Measurements from ENCODE around the gene HIVEP1.

Gene HIVEP1

DNA sequence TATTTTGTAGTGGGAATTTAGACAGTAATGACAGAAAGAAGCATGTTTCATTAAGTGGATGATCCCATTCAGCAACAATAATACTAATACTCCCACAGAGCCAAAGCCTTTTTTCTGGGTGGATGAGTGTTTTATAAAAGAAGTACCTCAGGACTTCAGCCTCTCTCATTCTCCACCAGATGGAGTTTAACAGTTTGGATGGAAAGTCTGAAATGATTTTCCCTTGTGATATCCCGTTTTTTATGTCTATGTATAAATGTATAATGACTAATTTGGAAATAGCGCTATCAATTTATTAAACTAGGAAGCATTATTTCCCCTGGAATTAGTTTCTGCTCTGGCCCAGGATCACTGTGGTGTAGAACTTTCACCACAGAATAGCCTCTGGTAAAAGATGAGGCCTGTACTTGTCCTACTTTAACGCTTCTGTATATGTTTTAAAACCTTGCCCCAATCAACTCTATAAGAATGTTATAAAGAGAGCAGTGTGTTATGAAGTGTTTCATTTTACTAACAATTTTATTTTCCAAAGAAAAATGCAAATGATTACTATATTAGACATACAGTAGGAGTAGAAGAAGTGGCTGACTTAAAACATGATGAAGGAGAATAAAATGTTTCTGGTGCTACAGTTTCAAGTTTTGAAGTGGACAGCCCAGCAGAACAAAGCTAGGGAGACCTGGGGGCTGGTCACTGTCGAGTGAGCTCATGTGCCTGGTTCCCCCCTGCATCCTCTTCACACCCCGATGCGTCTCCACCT lies 135.6 kb downstream of the HIVEP1 start:
- no peak overlapping the region for H3K4me3 ChIP-seq (ENCODE audit: low read depth, low read length)
- TF ChIP-seq, protein P1, sequence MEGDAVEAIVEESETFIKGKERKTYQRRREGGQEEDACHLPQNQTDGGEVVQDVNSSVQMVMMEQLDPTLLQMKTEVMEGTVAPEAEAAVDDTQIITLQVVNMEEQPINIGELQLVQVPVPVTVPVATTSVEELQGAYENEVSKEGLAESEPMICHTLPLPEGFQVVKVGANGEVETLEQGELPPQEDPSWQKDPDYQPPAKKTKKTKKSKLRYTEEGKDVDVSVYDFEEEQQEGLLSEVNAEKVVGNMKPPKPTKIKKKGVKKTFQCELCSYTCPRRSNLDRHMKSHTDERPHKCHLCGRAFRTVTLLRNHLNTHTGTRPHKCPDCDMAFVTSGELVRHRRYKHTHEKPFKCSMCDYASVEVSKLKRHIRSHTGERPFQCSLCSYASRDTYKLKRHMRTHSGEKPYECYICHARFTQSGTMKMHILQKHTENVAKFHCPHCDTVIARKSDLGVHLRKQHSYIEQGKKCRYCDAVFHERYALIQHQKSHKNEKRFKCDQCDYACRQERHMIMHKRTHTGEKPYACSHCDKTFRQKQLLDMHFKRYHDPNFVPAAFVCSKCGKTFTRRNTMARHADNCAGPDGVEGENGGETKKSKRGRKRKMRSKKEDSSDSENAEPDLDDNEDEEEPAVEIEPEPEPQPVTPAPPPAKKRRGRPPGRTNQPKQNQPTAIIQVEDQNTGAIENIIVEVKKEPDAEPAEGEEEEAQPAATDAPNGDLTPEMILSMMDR (IDR thresholded peaks at IDR 0.05; ENCODE audit: low read depth, low read length), result no peak

DNA sequence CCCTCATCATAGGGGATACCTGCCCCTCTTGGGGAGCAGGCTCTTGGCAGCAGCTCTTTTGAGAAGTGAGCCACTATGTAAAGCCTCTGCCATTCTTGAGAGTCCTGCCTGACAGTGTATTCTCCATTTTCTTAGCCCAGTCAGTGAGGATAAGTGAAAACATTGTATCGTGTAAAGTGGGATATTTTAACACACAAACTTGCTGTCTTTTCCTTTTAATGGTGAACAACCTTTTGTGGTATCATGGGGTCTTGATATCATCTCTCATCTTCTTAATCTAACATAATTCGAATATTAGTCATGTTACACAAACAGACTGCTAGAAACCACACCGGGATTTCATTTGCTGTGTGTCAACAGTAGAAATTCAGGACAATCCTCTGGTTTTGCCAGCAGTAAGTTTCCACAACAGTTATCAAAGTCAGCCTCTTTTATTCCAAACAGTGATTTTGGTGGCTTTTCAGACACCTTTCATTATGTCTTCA lies 136.2 kb downstream of the HIVEP1 start:
- no peak overlapping the region for H3K4me3 ChIP-seq (ENCODE audit: low read depth, low read length)
- TF ChIP-seq, protein P1 (IDR thresholded peaks at IDR 0.05; ENCODE audit: low read depth, low read length), result no peak

DNA sequence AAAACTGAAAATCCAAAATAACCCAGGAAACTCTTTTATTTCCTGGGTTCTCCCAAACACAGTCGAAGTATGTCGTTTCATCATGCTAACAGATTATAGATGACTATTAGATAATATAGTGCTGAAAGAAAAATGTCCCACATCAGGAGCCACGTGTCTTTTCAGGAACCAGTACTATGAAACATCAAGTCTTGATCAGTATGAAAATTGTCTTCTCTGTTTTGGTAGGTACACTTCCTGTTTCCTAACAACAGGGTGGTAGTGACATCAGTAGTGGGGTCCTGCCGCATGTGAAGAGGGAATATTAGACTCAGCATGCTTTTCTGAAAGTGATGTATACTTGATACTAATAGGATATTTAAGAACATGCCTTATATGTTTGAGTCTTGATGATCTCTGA lies 136.7 kb downstream of the HIVEP1 start:
- H3K4me3 ChIP-seq (ENCODE audit: low read depth, low read length), result no peak overlapping the region
- TF ChIP-seq, protein P1 (IDR thresholded peaks at IDR 0.05; ENCODE audit: low read depth, low read length), result no peak

DNA sequence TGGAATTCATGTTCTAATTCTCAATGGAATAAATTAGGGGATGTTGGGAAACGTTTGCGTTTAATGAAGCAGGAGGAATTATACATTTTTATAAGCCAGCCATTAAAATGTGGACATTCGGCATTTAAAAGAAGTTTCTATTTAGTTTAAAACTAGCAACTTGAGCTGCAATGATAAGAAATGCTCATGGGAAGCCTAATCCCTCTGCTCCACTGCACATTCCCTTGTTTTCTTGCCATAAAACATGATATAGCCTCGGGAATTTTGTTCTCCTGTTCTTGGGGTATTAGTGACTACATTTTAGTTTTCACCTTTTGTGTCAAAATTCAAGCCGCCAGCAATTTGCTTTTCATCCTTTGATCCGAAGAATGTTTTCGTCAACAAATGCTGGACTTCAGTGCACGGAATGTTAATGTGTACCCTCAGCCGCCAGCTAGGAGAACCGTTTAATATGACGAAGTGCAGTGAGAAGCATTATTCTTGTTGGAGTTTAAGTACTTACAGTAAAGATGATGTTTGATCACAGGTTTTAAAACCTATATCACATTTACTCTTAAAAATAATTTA lies 137.9 kb downstream of the HIVEP1 start:
- H3K4me3 ChIP-seq (ENCODE audit: low read depth, low read length), result no peak overlapping the region
- TF ChIP-seq, protein P1 (IDR thresholded peaks at IDR 0.05; ENCODE audit: low read depth, low read length), result no peak

DNA sequence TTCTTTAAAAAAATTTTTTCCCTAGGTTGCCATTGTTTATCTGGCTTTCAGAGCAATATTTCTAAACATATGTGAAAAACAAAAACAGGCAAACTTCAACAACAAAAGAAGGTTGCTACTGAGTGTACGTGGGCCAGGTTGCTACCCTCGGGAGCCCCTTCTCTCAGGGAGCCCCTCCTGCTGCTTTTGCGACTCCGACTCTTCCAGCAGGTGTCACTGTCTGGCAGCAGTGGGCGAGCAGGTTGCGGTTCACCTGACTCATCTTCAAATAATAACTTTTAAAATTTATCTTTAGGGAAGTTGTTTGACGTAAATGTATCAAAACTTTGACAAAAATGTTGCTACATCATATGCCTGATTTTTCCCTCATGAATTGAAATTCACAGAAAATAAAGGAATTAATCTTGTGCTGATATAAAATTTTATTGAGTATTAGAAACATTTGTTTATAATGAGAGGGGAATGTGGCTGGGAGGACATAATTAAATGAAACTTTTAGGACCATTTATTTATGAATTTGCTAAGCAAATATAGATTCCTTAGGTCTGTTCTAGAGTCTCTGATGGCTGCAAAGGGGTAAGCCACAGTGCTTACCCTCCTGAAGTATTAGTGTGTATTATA lies 138.8 kb downstream of the HIVEP1 start:
- H3K4me3 ChIP-seq (ENCODE audit: low read depth, low read length), result no peak overlapping the region
- TF ChIP-seq, protein P1 (IDR thresholded peaks at IDR 0.05; ENCODE audit: low read depth, low read length), result 0 out of 2 replicates have a peak, but pooled peaks have one; percentile 16

DNA sequence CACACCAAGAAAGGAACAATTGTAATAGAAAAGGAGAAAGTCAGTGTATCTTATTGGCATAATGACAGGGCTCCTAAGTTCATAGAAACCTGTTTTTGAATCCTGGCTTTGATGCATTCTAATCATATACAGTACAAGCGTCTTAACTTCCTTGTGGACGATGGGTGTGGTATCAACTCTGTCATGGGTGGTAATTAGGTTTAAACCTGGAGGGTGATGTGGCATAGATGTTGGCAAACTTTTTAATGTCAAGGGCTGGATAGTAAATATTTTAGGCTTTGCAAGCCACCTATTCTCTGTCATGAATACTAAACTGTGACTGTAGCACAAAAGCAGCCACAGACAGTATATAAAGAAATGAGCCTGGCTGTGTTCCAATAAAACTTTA lies 139.3 kb downstream of the HIVEP1 start:
- no peak overlapping the region for H3K4me3 ChIP-seq (ENCODE audit: low read depth, low read length)
- TF ChIP-seq, protein P1 (IDR thresholded peaks at IDR 0.05; ENCODE audit: low read depth, low read length), result no peak

All from WI38 (cell line).